MCF 10A (cell line): ENCODE measurements around the gene PLA2G2C. TPM values are rescaled to one million over a fixed set of nuclear protein-coding genes. Genes with fewer than 3 reads are reported as not detected.

Experiments used
- BruUV-seq: library from RNA; stranded (reverse); fragments of 400-500 nt; replicated peaks from 2 replicates; lab custom pipeline; 2021; lab: Mats Ljungman, UMichigan
- CTCF ChIA-PET: fragments of 300-600 bp; sonication (Branson Sonifier 250); formaldehyde crosslinking; extraction: SDS; loops from one replicate; lab custom pipeline; 2021; ENCODE audit warnings: antibody characterized with exemption, inconsistent platforms; lab: Yijun Ruan, JAX
- POLR2A ChIA-PET: fragments of 300-600, 350-650 bp; sonication (Branson Sonifier 250); formaldehyde crosslinking; extraction: SDS; loops from one replicate; lab custom pipeline; 2020; ENCODE audit warnings: antibody characterized with exemption, inconsistent platforms; lab: Yijun Ruan, JAX
- DNase-seq: peaks from one replicate; pipeline ENCODE4 v3.0.0-alpha.2; 2018; ENCODE audit not compliant: unreplicated experiment
- H3K27ac Mint-ChIP-seq: one replicate; pipeline ENCODE4 v1.8.0; 2022; ENCODE audit warnings: mild to moderate bottlenecking, low read depth, mixed read lengths; ENCODE audit not compliant: unreplicated experiment
- H3K27me3 Mint-ChIP-seq: one replicate; pipeline ENCODE4 v1.8.0; 2022; ENCODE audit warnings: mixed read lengths; ENCODE audit not compliant: insufficient read depth, unreplicated experiment
- H3K36me3 Mint-ChIP-seq: one replicate; pipeline ENCODE4 v1.8.0; 2022; ENCODE audit warnings: mild to moderate bottlenecking, moderate library complexity, mixed read lengths; ENCODE audit not compliant: insufficient read depth, unreplicated experiment
- H3K4me1 Mint-ChIP-seq: one replicate; pipeline ENCODE4 v1.8.0; 2022; ENCODE audit warnings: mixed read lengths; ENCODE audit not compliant: insufficient read depth, unreplicated experiment
- H3K4me3 Mint-ChIP-seq: one replicate; pipeline ENCODE4 v1.8.0; 2022; ENCODE audit warnings: mild to moderate bottlenecking, moderate library complexity, mixed read lengths; ENCODE audit not compliant: unreplicated experiment
- H3K9me3 Mint-ChIP-seq: one replicate; pipeline ENCODE4 v1.8.0; 2022; ENCODE audit warnings: mixed read lengths; ENCODE audit not compliant: unreplicated experiment
- CTCF ChIP-seq: fragments of 200-600 bp; IDR thresholded peaks from one replicate; pipeline ENCODE4 v1.8.0; 2022; ENCODE audit warnings: antibody characterized with exemption, mild to moderate bottlenecking; ENCODE audit not compliant: unreplicated experiment
- intact Hi-C: fragments of 100-400 bp; cut with micrococcal nuclease; formaldehyde crosslinking; loops from 2 replicates; pipeline ENCODE4 v1.14.1; 2022
- total RNA-seq: library from RNA; stranded (reverse); gene quantifications from 2 replicates; pipeline ENCODE4 v1.2.3, GENCODE V29; 2022

PLA2G2C gene
- total RNA-seq, 1 experiment from 2014 or later = not detected

GRCh38 chr1:20158358-20159070 lies 27.8 kb downstream of the PLA2G2C start:
- no peak overlapping the region for H3K27ac Mint-ChIP-seq
- POLR2A ChIA-PET = no interaction called here
- no peak for TF ChIP-seq CTCF
- H3K9me3 Mint-ChIP-seq = peaks cover 34% of the 10 kb centered on the region
- no TSS peak for BruUV-seq
- H3K4me1 Mint-ChIP-seq = no peaks in the 10 kb centered on the region
- CTCF ChIA-PET = interaction anchor here (0.6 to 1.0 kb wide), 2 partner anchors 33 to 183 kb away, joined by 3 read pairs; no protein-coding TSS in a partner anchor
- H3K4me3 Mint-ChIP-seq = no peak overlapping the region
- H3K36me3 Mint-ChIP-seq = no peaks in the 10 kb centered on the region
- H3K27me3 Mint-ChIP-seq = no peaks in the 10 kb centered on the region
- intact Hi-C loops = no loop called here
- DNase-seq = no peak

- no peak for TF ChIP-seq CTCF
- ChIA-PET POLR2A (no interaction called here), CTCF (interaction anchor here (0.6 to 5.3 kb wide), 3 partner anchors 8 to 250 kb away, joined by 4 to 76 read pairs (median 47); no protein-coding TSS in a partner anchor)
- intact Hi-C loops = loop anchor here (5.0 kb wide), 1 partner anchor 392 kb away; no protein-coding TSS in a partner anchor
- no peak overlapping the region for H3K4me3 Mint-ChIP-seq
- H3K9me3 Mint-ChIP-seq = peaks cover 15% of the 10 kb centered on the region
- no TSS peak for BruUV-seq
- no peak overlapping the region for H3K27ac Mint-ChIP-seq
- H3K4me1 Mint-ChIP-seq = peaks cover 6% of the 10 kb centered on the region
- DNase-seq = no peak
- H3K36me3 Mint-ChIP-seq = no peaks in the 10 kb centered on the region
- H3K27me3 Mint-ChIP-seq = no peaks in the 10 kb centered on the region
Measured at GRCh38 chr1:20154301-20154831, 32.0 kb downstream of the PLA2G2C start.

GRCh38 chr1:20153000-20153418 lies 33.3 kb downstream of the PLA2G2C start:
- ChIA-PET CTCF (interaction anchor here (0.6 to 5.8 kb wide), 20 partner anchors 9 to 740 kb away, joined by 3 to 76 read pairs (median 5); no protein-coding TSS in a partner anchor), POLR2A (no interaction called here)
- no peak for DNase-seq
- no peak overlapping the region for H3K27ac Mint-ChIP-seq
- BruUV-seq = no TSS peak
- H3K4me3 Mint-ChIP-seq = no peak overlapping the region
- no peak for TF ChIP-seq CTCF
- no peaks in the 10 kb centered on the region for H3K36me3 Mint-ChIP-seq
- peaks cover 8% of the 10 kb centered on the region for H3K9me3 Mint-ChIP-seq
- no peaks in the 10 kb centered on the region for H3K27me3 Mint-ChIP-seq
- peaks cover 6% of the 10 kb centered on the region for H3K4me1 Mint-ChIP-seq
- intact Hi-C loops = loop anchor here (1.0 to 5.0 kb wide), 4 partner anchors 52 to 391 kb away; no protein-coding TSS in a partner anchor

- Mint-ChIP-seq H3K27ac (no peak overlapping the region), H3K9me3 (peaks cover 4% of the 10 kb centered on the region), H3K36me3 (no peaks in the 10 kb centered on the region), H3K4me3 (peak overlapping the region; percentile 55), H3K4me1 (peaks cover 6% of the 10 kb centered on the region), H3K27me3 (no peaks in the 10 kb centered on the region)
- no TSS peak for BruUV-seq
- ChIA-PET CTCF (interaction anchor here (0.6 to 5.8 kb wide), 25 partner anchors 9 to 363 kb away, joined by 3 to 76 read pairs (median 5); no protein-coding TSS in a partner anchor), POLR2A (no interaction called here)
- no peak for TF ChIP-seq CTCF
- DNase-seq = no peak
- intact Hi-C loops = loop anchor here (1.0 to 5.0 kb wide), 4 partner anchors 51 to 390 kb away; no protein-coding TSS in a partner anchor
Measured at GRCh38 chr1:20152599-20152930, 33.8 kb downstream of the PLA2G2C start.
